IPS-18a (cell line): ENCODE measurements around the gene CDK19.

Experiments
- H3K27ac ChIP-seq: one replicate; pipeline ENCODE4 v1.5.1; 2013; ENCODE audit warnings: low read length
- H3K27me3 ChIP-seq: one replicate; pipeline ENCODE4 v1.6.1; 2013; ENCODE audit warnings: mild to moderate bottlenecking, low read length; ENCODE audit not compliant: control insufficient read depth, insufficient read depth
- H3K36me3 ChIP-seq: one replicate; pipeline ENCODE4 v1.6.1; 2013; ENCODE audit warnings: low read depth, low read length; ENCODE audit not compliant: control insufficient read depth
- H3K4me1 ChIP-seq: one replicate; pipeline ENCODE4 v1.6.1; 2013; ENCODE audit warnings: low read depth, low read length; ENCODE audit not compliant: control insufficient read depth
- H3K4me3 ChIP-seq: one replicate; pipeline ENCODE4 v1.5.1; 2013; ENCODE audit warnings: low read length
- H3K9ac ChIP-seq: one replicate; pipeline ENCODE4 v1.6.1; 2013; ENCODE audit warnings: mild to moderate bottlenecking, low read length, moderate library complexity
- H3K9me3 ChIP-seq: one replicate; pipeline ENCODE4 v1.6.1; 2013; ENCODE audit warnings: low read depth, low read length; ENCODE audit not compliant: control insufficient read depth

The CDK19 gene

GRCh38 chr6:110629153-110629552 is 186.1 kb downstream of the CDK19 start:
- no peaks in the 10 kb centered on the region for H3K36me3 ChIP-seq
- no peaks in the 10 kb centered on the region for H3K4me1 ChIP-seq
- H3K27me3 ChIP-seq = no peaks in the 10 kb centered on the region
- H3K27ac ChIP-seq = no peak overlapping the region
- H3K9me3 ChIP-seq = no peaks in the 10 kb centered on the region
- no peak overlapping the region for H3K9ac ChIP-seq
- no peak overlapping the region for H3K4me3 ChIP-seq

GRCh38 chr6:110628330-110628729 is 186.9 kb downstream of the CDK19 start:
- Histone ChIP-seq H3K4me3 (no peak overlapping the region), H3K9me3 (no peaks in the 10 kb centered on the region), H3K4me1 (no peaks in the 10 kb centered on the region), H3K27me3 (no peaks in the 10 kb centered on the region), H3K9ac (no peak overlapping the region), H3K36me3 (no peaks in the 10 kb centered on the region), H3K27ac (no peak overlapping the region)

- Histone ChIP-seq H3K9me3 (no peaks in the 10 kb centered on the region), H3K4me3 (no peak overlapping the region), H3K4me1 (no peaks in the 10 kb centered on the region), H3K27ac (no peak overlapping the region), H3K27me3 (no peaks in the 10 kb centered on the region), H3K36me3 (peaks cover 9% of the 10 kb centered on the region), H3K9ac (no peak overlapping the region)
These were observed 188.8 kb downstream of the CDK19 start for GRCh38 chr6:110626442-110626841.

- H3K27ac ChIP-seq = no peak overlapping the region
- peaks cover 12% of the 10 kb centered on the region for H3K36me3 ChIP-seq
These were observed 189.4 kb downstream of the CDK19 start for GRCh38 chr6:110625883-110626282.

GRCh38 chr6:110622912-110623578 is 192.2 kb downstream of the CDK19 start:
- Histone ChIP-seq H3K27ac (no peak overlapping the region), H3K4me1 (no peaks in the 10 kb centered on the region), H3K9ac (no peak overlapping the region), H3K36me3 (peaks cover 16% of the 10 kb centered on the region), H3K9me3 (no peaks in the 10 kb centered on the region), H3K4me3 (no peak overlapping the region), H3K27me3 (no peaks in the 10 kb centered on the region)

More at GRCh38 chr6:110625883-110626282, 189.4 kb downstream of the CDK19 start:
- H3K27me3 ChIP-seq = no peaks in the 10 kb centered on the region
- no peaks in the 10 kb centered on the region for H3K9me3 ChIP-seq
- H3K4me3 ChIP-seq = no peak overlapping the region
- H3K4me1 ChIP-seq = no peaks in the 10 kb centered on the region
- no peak overlapping the region for H3K9ac ChIP-seq

GRCh38 chr6:110621061-110621460 is 194.2 kb downstream of the CDK19 start:
- Histone ChIP-seq H3K27ac (no peak overlapping the region), H3K9ac (no peak overlapping the region), H3K4me3 (no peak overlapping the region), H3K36me3 (peaks cover 16% of the 10 kb centered on the region), H3K27me3 (no peaks in the 10 kb centered on the region), H3K4me1 (no peaks in the 10 kb centered on the region), H3K9me3 (no peaks in the 10 kb centered on the region)

- Histone ChIP-seq H3K36me3 (peaks cover 16% of the 10 kb centered on the region), H3K4me3 (no peak overlapping the region), H3K27me3 (no peaks in the 10 kb centered on the region), H3K4me1 (no peaks in the 10 kb centered on the region), H3K9ac (no peak overlapping the region), H3K27ac (no peak overlapping the region), H3K9me3 (no peaks in the 10 kb centered on the region)
These were observed 195.2 kb downstream of the CDK19 start for GRCh38 chr6:110620065-110620464.

- no peak overlapping the region for H3K27ac ChIP-seq
- H3K9me3 ChIP-seq = no peaks in the 10 kb centered on the region
- H3K4me3 ChIP-seq = no peak overlapping the region
- no peak overlapping the region for H3K9ac ChIP-seq
- no peaks in the 10 kb centered on the region for H3K27me3 ChIP-seq
- H3K4me1 ChIP-seq = no peaks in the 10 kb centered on the region
- H3K36me3 ChIP-seq = peaks cover 16% of the 10 kb centered on the region
These were observed 195.9 kb downstream of the CDK19 start for GRCh38 chr6:110619275-110619908.

- H3K9me3 ChIP-seq = no peaks in the 10 kb centered on the region
- H3K36me3 ChIP-seq = peaks cover 16% of the 10 kb centered on the region
- no peaks in the 10 kb centered on the region for H3K27me3 ChIP-seq
- H3K4me1 ChIP-seq = peaks cover 3% of the 10 kb centered on the region
- H3K9ac ChIP-seq = no peak overlapping the region
- H3K27ac ChIP-seq = no peak overlapping the region
- no peak overlapping the region for H3K4me3 ChIP-seq
These were observed 196.5 kb downstream of the CDK19 start for GRCh38 chr6:110618591-110619267.

GRCh38 chr6:110617057-110617456 is 198.2 kb downstream of the CDK19 start:
- no peaks in the 10 kb centered on the region for H3K9me3 ChIP-seq
- peaks cover 20% of the 10 kb centered on the region for H3K4me1 ChIP-seq
- peaks cover 9% of the 10 kb centered on the region for H3K36me3 ChIP-seq
- H3K27me3 ChIP-seq = no peaks in the 10 kb centered on the region
- no peak overlapping the region for H3K27ac ChIP-seq
- H3K9ac ChIP-seq = no peak overlapping the region
- no peak overlapping the region for H3K4me3 ChIP-seq

- no peak overlapping the region for H3K27ac ChIP-seq
- peaks cover 2% of the 10 kb centered on the region for H3K36me3 ChIP-seq
These were observed 199.5 kb downstream of the CDK19 start for GRCh38 chr6:110615722-110616121.

More at GRCh38 chr6:110615722-110616121, 199.5 kb downstream of the CDK19 start:
- no peaks in the 10 kb centered on the region for H3K9me3 ChIP-seq
- H3K4me1 ChIP-seq = peaks cover 22% of the 10 kb centered on the region
- no peak overlapping the region for H3K4me3 ChIP-seq
- H3K9ac ChIP-seq = no peak overlapping the region
- no peaks in the 10 kb centered on the region for H3K27me3 ChIP-seq
